22Rv1 (cell line): ENCODE data around the gene ARHGAP10.

Experiments used
- ZFX ChIP-seq: fragments of 450-650 bp; IDR thresholded peaks from 2 replicates; pipeline ENCODE4 v1.6.1; 2017; ENCODE audit warnings: antibody characterized with exemption, borderline replicate concordance
- TF ChIP-seq, protein P1 (sequence below): fragments of 450-650 bp; IDR thresholded peaks from 2 replicates; pipeline ENCODE4 v1.5.1; 2017; ENCODE audit warnings: mild to moderate bottlenecking

DNA sequence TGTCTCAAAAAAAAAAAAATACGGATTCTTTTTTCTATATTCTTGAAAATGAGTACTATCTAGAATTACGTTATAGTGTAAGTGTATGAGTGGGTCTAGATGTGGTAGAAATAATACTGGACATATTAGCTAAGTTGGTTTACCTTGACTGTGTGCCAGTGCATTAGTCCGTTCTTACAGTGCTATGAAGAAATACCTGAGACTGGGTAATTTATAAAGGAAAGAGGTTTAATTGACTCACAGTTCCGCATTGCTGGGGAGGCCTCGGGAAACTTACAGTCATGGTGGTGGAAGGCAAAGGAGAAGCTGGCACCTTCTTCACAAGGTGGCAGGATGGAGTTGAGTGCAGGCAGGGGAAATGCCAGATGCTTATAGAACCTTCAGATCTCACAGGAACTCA lies 92.4 kb downstream of the ARHGAP10 start:
- TF ChIP-seq, protein P1, sequence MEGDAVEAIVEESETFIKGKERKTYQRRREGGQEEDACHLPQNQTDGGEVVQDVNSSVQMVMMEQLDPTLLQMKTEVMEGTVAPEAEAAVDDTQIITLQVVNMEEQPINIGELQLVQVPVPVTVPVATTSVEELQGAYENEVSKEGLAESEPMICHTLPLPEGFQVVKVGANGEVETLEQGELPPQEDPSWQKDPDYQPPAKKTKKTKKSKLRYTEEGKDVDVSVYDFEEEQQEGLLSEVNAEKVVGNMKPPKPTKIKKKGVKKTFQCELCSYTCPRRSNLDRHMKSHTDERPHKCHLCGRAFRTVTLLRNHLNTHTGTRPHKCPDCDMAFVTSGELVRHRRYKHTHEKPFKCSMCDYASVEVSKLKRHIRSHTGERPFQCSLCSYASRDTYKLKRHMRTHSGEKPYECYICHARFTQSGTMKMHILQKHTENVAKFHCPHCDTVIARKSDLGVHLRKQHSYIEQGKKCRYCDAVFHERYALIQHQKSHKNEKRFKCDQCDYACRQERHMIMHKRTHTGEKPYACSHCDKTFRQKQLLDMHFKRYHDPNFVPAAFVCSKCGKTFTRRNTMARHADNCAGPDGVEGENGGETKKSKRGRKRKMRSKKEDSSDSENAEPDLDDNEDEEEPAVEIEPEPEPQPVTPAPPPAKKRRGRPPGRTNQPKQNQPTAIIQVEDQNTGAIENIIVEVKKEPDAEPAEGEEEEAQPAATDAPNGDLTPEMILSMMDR = no peak
- TF ChIP-seq ZFX = no peak
